Nephron (organoid): ENCODE results near the gene SALL3.

Experiments used
- H3K27ac Mint-ChIP-seq, 3 experiments: 2 replicates each; pipeline ENCODE4 v1.8.0; 2020; ENCODE audit warnings: mixed read lengths in 3 of 3, mild to moderate bottlenecking in 2 of 3, moderate library complexity in 1 of 3
- H3K27me3 Mint-ChIP-seq: 2 replicates; pipeline ENCODE4 v1.8.0; 2021; ENCODE audit warnings: low read depth, mild to moderate bottlenecking, moderate library complexity, mixed read lengths
- H3K36me3 Mint-ChIP-seq: 2 replicates; pipeline ENCODE4 v1.8.0; 2020; ENCODE audit warnings: low read depth, mixed read lengths
- H3K4me1 Mint-ChIP-seq: 2 replicates; pipeline ENCODE4 v1.8.0; 2020; ENCODE audit warnings: mixed read lengths
- H3K4me3 Mint-ChIP-seq, 3 experiments: 2 replicates each; pipeline ENCODE4 v1.8.0; 2020; ENCODE audit warnings: mild to moderate bottlenecking in 3 of 3, mixed read lengths in 3 of 3, moderate library complexity in 2 of 3
- H3K9me3 Mint-ChIP-seq: 2 replicates; pipeline ENCODE4 v1.8.0; 2020; ENCODE audit warnings: mixed read lengths
- TF ChIP-seq, protein P1 (sequence below), 3 experiments: fragments of 200-600 bp; sonication (generic); IDR thresholded peaks; one replicate each; pipeline ENCODE4 v1.5.0; 2021; ENCODE audit warnings: antibody characterized with exemption in 3 of 3; ENCODE audit not compliant: unreplicated experiment in 3 of 3

Gene SALL3

DNA sequence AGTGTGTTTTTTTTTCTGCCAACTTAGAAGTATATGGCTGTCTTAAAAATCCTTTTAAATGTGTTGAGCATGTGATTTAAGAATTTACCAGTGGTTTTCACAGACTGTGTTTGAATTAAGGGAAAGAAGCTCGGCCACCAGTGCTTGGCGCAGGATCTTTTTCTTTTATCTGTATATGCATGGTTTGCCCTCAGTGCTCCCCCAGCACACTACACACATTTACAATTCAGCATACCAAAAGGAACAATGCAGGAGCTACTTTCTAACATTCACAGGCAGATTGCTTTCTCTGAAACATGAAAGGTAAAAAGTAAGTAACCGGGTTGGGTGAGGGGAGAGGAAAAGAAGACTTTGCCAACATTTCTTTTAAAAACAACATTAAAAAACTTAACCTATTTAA is 3.9 kb downstream of the SALL3 start:
- peaks cover 80% of the 10 kb centered on the region for H3K27me3 Mint-ChIP-seq
- peaks cover 10% of the 10 kb centered on the region for H3K4me1 Mint-ChIP-seq
- peak overlapping the region in 2 of 3 experiments; percentile 50 for H3K4me3 Mint-ChIP-seq
- H3K27ac Mint-ChIP-seq = peak overlapping the region in 1 of 3 experiments; percentile 27
- TF ChIP-seq, protein P1, sequence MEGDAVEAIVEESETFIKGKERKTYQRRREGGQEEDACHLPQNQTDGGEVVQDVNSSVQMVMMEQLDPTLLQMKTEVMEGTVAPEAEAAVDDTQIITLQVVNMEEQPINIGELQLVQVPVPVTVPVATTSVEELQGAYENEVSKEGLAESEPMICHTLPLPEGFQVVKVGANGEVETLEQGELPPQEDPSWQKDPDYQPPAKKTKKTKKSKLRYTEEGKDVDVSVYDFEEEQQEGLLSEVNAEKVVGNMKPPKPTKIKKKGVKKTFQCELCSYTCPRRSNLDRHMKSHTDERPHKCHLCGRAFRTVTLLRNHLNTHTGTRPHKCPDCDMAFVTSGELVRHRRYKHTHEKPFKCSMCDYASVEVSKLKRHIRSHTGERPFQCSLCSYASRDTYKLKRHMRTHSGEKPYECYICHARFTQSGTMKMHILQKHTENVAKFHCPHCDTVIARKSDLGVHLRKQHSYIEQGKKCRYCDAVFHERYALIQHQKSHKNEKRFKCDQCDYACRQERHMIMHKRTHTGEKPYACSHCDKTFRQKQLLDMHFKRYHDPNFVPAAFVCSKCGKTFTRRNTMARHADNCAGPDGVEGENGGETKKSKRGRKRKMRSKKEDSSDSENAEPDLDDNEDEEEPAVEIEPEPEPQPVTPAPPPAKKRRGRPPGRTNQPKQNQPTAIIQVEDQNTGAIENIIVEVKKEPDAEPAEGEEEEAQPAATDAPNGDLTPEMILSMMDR (IDR thresholded peaks at IDR 0.05; ENCODE audit: unreplicated experiment in 3 of 3) = no peak
- peaks cover 5% of the 10 kb centered on the region for H3K9me3 Mint-ChIP-seq
- H3K36me3 Mint-ChIP-seq = no peaks in the 10 kb centered on the region

DNA sequence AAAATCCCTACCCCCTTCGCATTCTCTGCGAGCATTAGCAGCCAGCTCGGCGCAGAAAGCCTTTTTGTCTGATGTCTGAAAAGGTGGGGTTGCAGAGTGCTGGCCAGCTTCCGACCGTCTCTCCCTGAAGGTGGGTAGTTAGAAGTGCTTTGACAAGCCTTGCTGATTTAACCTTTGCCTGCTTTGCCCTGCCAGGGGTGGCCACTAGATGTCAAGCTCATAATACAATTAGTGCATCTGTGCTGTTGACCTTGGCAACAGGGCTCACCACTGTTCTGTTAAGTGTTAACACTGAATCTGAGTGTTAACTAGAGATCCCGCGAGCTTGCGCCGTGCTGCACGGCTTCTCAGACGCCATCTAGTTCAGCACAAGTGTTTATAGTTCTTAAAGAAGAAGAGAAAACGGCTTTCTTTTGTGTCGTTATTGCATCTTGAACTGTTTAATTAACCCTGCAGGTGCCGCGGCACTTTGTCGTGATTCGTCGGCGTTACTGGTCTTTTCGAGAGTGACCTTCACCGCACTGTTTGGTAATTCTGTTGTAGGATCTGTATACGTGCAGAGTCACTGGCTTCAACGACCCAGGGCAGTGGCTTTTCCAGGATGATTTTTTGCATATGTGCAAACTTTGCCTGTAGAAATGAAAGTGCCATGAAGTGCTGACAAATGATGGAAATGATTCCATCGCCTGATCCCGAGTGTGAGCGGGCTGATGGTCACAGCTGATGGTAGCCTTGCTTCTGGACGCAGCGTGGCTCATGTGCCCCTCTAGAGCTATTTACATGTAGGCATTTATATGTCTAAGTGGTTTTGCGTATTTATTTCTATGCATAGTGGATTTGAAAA is 5.5 kb downstream of the SALL3 start:
- H3K9me3 Mint-ChIP-seq = peaks cover 5% of the 10 kb centered on the region
- H3K4me3 Mint-ChIP-seq = peak overlapping the region in 2 of 3 experiments; percentile 15 to 58
- no peaks in the 10 kb centered on the region for H3K36me3 Mint-ChIP-seq
- TF ChIP-seq, protein P1 (IDR thresholded peaks at IDR 0.05; ENCODE audit: unreplicated experiment in 3 of 3) = peak in 1 of 3 experiments; percentile 28
- H3K4me1 Mint-ChIP-seq = peaks cover 7% of the 10 kb centered on the region
- H3K27me3 Mint-ChIP-seq = peaks cover 87% of the 10 kb centered on the region
- H3K27ac Mint-ChIP-seq = peak overlapping the region in 1 of 3 experiments; percentile 34

DNA sequence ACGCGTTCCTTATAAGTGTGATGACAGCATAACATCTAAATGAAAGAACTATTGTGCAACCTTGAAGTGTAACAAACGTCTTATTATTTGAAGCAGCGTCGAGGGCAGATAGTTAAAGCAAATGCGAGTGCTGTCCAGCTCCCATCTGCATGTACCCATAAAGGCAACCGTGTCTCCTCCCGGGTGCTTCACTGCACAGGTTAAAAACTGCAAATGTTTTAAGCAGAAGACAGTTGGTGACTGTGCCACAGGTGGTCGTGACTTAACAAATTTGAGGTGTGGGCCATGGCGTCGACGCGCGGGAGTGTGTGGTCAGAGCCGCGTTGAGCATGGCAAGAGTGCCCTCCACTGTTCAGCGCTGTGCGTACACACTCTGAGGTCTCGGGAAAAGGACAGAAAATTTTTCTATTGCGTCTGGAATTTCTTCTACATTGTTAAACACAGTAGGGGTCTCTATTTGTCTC is 6.4 kb downstream of the SALL3 start:
- Mint-ChIP-seq H3K4me3 (peak overlapping the region in 2 of 3 experiments; percentile 38 to 48), H3K27ac (peak overlapping the region in 1 of 3 experiments; percentile 14), H3K4me1 (peaks cover 7% of the 10 kb centered on the region)

DNA sequence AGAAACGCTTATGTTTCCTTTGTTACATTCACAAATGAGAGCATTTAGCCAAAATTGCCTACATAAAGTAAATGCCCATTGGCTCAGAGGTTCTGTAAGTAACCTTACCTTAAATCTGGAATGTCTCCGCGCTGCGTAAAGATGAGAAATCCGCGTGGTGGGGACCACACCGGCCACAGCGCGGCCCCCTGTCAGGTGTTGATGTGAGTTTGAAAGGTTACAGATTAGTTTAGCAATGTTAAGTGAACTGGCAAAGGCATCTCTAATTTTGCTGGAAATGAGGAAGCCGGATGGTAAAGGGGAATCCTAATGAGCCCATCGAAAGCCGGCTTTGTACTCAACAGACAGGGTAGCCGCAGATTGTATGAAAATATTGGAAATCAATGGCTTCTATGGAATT is 11.8 kb downstream of the SALL3 start:
- Mint-ChIP-seq H3K4me3 (no peak overlapping the region), H3K27me3 (peaks cover 53% of the 10 kb centered on the region), H3K36me3 (peaks cover 22% of the 10 kb centered on the region), H3K4me1 (no peaks in the 10 kb centered on the region), H3K27ac (no peak overlapping the region), H3K9me3 (peaks cover 5% of the 10 kb centered on the region)
- TF ChIP-seq, protein P1 (IDR thresholded peaks at IDR 0.05; ENCODE audit: unreplicated experiment in 3 of 3) = no peak

More for the DNA sequence above, 6.4 kb downstream of the SALL3 start:
- Mint-ChIP-seq H3K27me3 (peaks cover 91% of the 10 kb centered on the region), H3K36me3 (no peaks in the 10 kb centered on the region), H3K9me3 (peaks cover 5% of the 10 kb centered on the region)
- TF ChIP-seq, protein P1 (IDR thresholded peaks at IDR 0.05; ENCODE audit: unreplicated experiment in 3 of 3) = peak; percentile 78 to 93 (median 88)

DNA sequence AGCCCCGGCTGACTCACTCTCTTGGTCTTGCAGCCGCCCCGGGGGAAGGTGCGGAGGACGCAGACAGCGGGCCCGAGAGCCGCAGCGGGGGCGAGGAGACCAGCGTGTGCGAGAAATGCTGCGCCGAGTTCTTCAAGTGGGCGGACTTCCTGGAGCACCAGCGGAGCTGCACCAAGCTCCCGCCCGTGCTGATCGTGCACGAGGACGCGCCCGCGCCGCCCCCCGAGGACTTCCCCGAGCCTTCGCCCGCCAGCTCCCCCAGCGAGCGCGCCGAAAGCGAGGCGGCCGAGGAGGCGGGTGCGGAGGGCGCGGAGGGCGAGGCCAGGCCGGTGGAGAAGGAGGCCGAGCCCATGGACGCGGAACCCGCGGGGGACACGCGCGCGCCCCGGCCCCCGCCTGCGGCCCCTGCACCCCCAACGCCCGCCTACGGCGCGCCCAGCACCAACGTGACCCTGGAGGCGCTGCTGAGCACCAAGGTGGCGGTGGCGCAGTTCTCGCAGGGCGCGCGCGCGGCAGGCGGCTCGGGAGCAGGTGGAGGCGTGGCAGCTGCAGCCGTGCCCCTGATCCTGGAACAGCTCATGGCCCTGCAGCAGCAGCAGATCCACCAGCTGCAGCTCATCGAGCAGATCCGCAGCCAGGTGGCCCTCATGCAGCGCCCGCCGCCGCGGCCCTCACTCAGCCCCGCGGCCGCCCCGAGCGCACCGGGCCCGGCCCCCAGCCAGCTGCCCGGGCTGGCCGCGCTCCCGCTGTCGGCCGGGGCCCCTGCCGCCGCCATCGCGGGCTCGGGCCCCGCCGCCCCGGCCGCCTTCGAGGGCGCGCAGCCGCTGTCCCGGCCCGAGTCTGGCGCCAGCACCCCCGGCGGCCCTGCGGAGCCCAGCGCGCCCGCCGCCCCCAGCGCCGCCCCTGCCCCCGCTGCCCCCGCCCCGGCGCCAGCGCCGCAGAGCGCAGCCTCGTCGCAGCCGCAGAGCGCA is 12.7 kb downstream of the SALL3 start:
- H3K27me3 Mint-ChIP-seq = peaks cover 46% of the 10 kb centered on the region
- no peak overlapping the region for H3K27ac Mint-ChIP-seq
- H3K4me1 Mint-ChIP-seq = no peaks in the 10 kb centered on the region
- TF ChIP-seq, protein P1 (IDR thresholded peaks at IDR 0.05; ENCODE audit: unreplicated experiment in 3 of 3) = no peak
- H3K4me3 Mint-ChIP-seq = no peak overlapping the region
- H3K9me3 Mint-ChIP-seq = peaks cover 5% of the 10 kb centered on the region
- H3K36me3 Mint-ChIP-seq = peaks cover 22% of the 10 kb centered on the region
